LNCaP clone FGC (cell line): ENCODE measurements around the gene SLC18A2.
A peak's percentile ranks its signal among the peaks of the same experiment; 100 is the strongest.

Experiments
- DNase-seq: peaks from one replicate; pipeline ENCODE4 v3.0.0-alpha.2; 2011; ENCODE audit warnings: low read depth
- H3K4me3 ChIP-seq: 2 replicates; pipeline ENCODE4 v1.5.1; 2011; ENCODE audit warnings: mild to moderate bottlenecking, low read depth, low read length, control low read depth
- TF ChIP-seq, protein P1 (sequence below): IDR thresholded peaks from 2 replicates; pipeline ENCODE4 v1.5.1; 2012; ENCODE audit warnings: mild to moderate bottlenecking; ENCODE audit not compliant: control insufficient read depth, insufficient read depth; ENCODE audit errors: extremely low read depth

Gene SLC18A2

DNA sequence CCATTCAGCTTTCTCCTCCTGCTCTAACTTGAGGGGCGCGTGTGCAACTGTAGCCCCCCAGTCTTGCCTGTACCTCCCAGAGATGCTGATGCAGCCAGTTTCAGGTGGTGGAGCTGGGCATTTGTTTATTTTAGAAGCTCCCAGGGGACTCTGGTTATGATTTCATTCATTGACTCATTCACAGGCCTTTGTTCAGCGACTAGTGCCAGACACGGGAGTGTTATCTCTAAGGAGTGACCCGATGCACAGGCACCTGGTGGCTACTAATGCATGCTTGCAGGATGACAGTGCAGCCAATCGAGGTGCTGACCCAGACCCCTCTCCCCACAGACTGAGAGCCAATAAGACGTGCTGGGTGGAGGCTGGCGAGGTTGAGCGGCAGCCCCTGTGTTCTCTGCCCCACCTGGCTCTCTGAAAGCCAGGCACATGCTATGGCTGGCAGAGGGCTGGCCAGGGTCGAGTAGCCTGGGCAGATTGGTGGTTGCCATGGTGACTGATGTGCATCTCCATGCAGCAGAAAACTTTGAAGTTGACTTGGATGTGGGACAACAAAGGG is 19.7 kb upstream of the SLC18A2 start:
- no peak for DNase-seq
- H3K4me3 ChIP-seq = no peak overlapping the region
- TF ChIP-seq, protein P1, sequence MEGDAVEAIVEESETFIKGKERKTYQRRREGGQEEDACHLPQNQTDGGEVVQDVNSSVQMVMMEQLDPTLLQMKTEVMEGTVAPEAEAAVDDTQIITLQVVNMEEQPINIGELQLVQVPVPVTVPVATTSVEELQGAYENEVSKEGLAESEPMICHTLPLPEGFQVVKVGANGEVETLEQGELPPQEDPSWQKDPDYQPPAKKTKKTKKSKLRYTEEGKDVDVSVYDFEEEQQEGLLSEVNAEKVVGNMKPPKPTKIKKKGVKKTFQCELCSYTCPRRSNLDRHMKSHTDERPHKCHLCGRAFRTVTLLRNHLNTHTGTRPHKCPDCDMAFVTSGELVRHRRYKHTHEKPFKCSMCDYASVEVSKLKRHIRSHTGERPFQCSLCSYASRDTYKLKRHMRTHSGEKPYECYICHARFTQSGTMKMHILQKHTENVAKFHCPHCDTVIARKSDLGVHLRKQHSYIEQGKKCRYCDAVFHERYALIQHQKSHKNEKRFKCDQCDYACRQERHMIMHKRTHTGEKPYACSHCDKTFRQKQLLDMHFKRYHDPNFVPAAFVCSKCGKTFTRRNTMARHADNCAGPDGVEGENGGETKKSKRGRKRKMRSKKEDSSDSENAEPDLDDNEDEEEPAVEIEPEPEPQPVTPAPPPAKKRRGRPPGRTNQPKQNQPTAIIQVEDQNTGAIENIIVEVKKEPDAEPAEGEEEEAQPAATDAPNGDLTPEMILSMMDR = no peak

DNA sequence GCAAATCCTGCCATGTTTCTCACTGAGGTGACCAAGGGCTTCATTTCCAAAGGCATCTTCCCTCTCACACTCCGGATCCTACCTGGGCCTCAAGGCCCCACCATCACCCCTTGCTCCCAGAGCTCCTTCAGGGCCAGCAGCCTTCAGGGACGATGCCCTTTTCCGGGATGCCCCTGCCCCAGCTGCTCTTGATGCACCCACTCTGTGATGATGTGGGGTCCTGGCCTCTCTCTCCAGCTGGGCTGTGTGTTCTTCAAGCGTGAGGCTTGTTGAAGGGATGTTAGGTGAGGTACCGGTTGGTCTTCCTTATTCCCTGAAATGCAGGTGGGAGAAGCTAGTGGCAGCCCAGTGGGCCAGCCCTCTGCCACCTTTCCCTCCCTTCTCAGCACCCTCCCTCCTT is 18.4 kb upstream of the SLC18A2 start:
- TF ChIP-seq, protein P1 = no peak
- DNase-seq = no peak
- no peak overlapping the region for H3K4me3 ChIP-seq

DNA sequence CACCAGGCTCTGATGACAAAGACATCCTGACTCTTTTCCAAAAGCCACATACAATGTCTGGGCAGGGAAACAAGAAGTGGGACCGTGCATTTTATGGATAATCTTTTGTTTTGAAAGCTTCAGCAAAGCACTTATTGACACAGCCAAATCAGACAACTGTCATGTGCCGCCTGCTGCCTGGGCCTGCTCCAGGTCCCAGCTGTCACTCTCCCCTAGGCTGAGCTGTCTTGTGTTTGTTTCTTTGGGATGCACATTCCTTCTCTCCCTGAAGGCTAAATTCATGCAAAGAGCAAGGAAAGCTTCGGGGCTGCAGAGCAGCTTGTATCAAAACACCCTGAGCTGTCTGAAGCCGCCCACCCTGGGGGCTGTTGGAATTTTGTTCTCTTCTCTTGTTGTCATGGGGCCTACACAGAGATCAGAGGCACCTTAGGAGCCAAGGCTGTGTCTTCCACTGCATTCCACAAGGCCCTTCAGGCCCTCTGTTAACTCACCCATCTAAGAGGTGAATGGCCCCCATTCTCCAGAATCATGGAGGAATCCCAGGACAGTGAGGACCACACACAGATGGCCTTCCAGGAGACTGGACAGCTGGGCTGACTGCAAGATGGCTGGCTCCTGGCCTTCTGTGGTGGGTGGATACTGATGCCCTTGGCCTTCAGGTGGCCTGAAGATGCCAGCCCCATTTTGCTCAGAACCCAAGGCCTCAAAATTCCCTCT is 17.8 kb upstream of the SLC18A2 start:
- DNase-seq = peak; percentile 79
- H3K4me3 ChIP-seq = no peak overlapping the region
- TF ChIP-seq, protein P1 = no peak

DNA sequence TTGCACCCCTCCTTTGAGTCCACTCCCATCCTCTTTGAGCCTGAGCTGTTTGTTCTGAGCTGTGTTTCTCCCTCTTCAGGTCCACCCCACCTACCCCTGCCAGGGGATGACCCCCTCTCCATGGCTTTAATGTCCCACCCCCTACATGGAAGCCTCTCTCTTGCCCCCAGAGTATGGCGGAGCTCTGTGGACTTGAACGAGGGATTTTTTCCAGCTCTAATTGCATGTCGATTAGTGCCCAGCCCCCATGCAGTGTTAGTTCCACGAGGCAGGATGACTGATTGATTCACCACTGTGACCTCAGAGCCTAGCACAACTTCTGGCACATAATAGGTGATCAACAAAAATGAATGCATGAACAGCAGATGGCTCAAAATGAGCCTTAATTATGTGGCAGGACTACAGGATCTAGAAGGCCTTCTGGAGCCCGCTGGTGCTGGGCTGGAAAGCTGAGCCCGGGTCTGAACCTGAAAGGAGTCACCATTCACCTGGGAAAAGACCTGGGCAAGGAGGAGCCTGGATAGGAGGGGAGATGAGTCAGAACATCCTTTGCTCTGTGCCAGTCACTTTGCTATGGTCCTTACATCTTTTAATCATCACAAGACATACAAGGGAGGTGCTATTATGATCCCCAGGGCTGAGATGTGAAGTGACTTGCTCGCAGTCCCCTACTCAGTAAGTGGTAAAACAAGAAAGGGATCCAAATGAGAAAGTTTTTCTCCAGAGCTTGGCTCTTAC is 17.1 kb upstream of the SLC18A2 start:
- no peak overlapping the region for H3K4me3 ChIP-seq
- TF ChIP-seq, protein P1 = no peak
- no peak for DNase-seq

DNA sequence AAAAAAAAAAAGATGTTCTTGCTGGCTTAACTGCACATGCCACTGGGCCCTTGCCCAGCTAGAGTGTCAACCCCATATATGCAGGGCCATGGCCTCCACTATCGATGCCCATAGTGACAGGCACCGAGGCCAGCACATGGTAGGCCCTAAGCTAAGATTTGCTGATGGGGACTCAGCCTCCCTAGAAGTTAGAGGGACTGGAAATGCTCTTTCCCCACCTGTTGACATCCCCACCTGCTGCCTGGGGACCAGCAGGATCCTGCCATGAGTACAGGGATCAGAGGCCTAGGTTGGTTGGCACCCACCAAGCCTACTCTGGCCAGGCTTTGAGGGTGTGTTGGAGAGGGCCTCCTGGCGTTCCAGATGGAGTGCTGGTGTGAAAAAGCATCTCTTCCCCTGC is 16.0 kb upstream of the SLC18A2 start:
- no peak for DNase-seq
- no peak overlapping the region for H3K4me3 ChIP-seq
- TF ChIP-seq, protein P1 = no peak

DNA sequence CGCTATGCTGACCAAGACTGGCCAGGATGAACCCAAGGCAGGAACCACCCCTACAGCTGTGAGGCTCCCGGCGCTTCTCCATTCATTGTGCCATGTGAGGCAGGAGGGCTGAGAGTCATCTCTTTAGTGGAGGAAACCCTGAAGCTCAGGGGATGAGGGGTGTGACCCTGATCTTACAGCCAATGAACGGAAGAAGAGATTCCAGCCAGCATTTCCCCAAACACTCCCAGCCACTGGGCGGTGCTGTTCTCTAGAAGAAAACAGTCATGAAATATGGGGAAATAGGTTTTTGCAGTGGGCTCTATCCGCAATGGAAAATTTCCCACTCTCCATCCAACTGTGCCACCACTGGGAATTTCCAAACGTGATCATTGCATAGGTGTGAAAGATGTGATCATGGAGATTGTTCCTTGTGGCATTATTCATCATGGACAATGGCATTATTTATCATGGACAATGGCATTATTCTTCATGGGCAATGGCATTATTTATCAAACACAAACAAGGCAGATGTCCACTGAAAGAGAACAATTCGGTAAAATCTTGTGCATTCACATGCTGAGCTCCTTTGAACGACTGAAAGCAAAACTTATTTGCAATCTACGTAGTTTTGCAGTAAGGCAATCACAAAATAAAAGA is 14.0 kb upstream of the SLC18A2 start:
- DNase-seq = no peak
- H3K4me3 ChIP-seq = no peak overlapping the region
- TF ChIP-seq, protein P1 = peak; percentile 44
